ENCODE measurements around the gene ADRB1.

GRCh38 chr10:114021154-114021553 lies 22.5 kb upstream of the ADRB1 start:
- TF ChIP-seq GATA2 (IDR thresholded peaks at IDR 0.05; ENCODE audit: low read depth, low read length) (no peak), GATA3 (IDR thresholded peaks at IDR 0.05; ENCODE audit: low read depth, low read length) (no peak)
